NCI-H146 treated with DMSO at 0.1 percent for 48 hours (cell line): ENCODE measurements around the gene FLOT1.

Source experiments
- DNase-seq: peaks from one replicate; lab custom pipeline; 2025; ENCODE audit not compliant: unreplicated experiment; lab: John Stamatoyannopoulos, UW

FLOT1 gene

GRCh38 chr6:30747902-30748769 lies 5.6 kb upstream of the FLOT1 start:
- DNase-seq = no peak

- DNase-seq = no peak
Measured at GRCh38 chr6:30747300-30747687, 4.8 kb upstream of the FLOT1 start.

- DNase-seq = peak; percentile 46
Measured at GRCh38 chr6:30744054-30744805, 1.7 kb upstream of the FLOT1 start, which contains the start of gene IER3. Gene IER3, minus strand, starts transcription at chr6:30744547. Its CDS starts 29 bp downstream, at chr6:30744518.

GRCh38 chr6:30743099-30744053 lies 889 bp upstream of the FLOT1 start:
- no peak for DNase-seq

GRCh38 chr6:30741789-30742315 lies 635 bp downstream of the FLOT1 start:
- DNase-seq = no peak

GRCh38 chr6:30741063-30741779 lies 1.3 kb downstream of the FLOT1 start:
- no peak for DNase-seq

- no peak for DNase-seq
Measured at GRCh38 chr6:30740540-30740870, 2.0 kb downstream of the FLOT1 start.

GRCh38 chr6:30738532-30738931 lies 4.0 kb downstream of the FLOT1 start:
- no peak for DNase-seq

GRCh38 chr6:30735668-30736314 lies 6.7 kb downstream of the FLOT1 start:
- no peak for DNase-seq

GRCh38 chr6:30732237-30732943 lies 10.1 kb downstream of the FLOT1 start:
- no peak for DNase-seq

- peak; percentile 73 for DNase-seq
Measured at GRCh38 chr6:30730601-30731435, 11.7 kb downstream of the FLOT1 start.

- no peak for DNase-seq
Measured at GRCh38 chr6:30727920-30728553, 14.4 kb downstream of the FLOT1 start.

- DNase-seq = no peak
Measured at GRCh38 chr6:30726506-30727413, 15.7 kb downstream of the FLOT1 start.

GRCh38 chr6:30725713-30726505 lies 16.6 kb downstream of the FLOT1 start:
- no peak for DNase-seq

GRCh38 chr6:30724906-30725667 lies 17.4 kb downstream of the FLOT1 start:
- DNase-seq = no peak
